GM12891 (cell line): ENCODE data around the gene MRPL10.
"Not testable (repeated sequence)": the region's sequence is repeated elsewhere in the genome, so short reads cannot be mapped to it uniquely, and the experiment has no call there.

Experiments
- DNase-seq: peaks from one replicate; pipeline ENCODE4 v3.0.0; 2011; ENCODE audit warnings: low spot score; ENCODE audit not compliant: insufficient read length
- FAIRE-seq: peaks from 2 replicates; lab custom pipeline; 2011; peaks lifted over from hg19 to GRCh38; lab: Jason Lieb, UNC
- PAX5 ChIP-seq: IDR thresholded peaks from 2 replicates; pipeline ENCODE4 v1.6.1; 2011; ENCODE audit warnings: low read length, moderate library complexity, mild to moderate bottlenecking; ENCODE audit not compliant: insufficient read depth, severe bottlenecking
- POLR2A ChIP-seq: IDR thresholded peaks from 2 replicates; pipeline ENCODE4 v1.6.1; 2011; ENCODE audit warnings: low read depth, low read length, control low read depth
- POLR2AphosphoS5 ChIP-seq: IDR thresholded peaks from 2 replicates; pipeline ENCODE4 v1.6.1; 2011; ENCODE audit warnings: low read depth, low read length, control low read depth
- POU2F2 ChIP-seq: IDR thresholded peaks from 2 replicates; pipeline ENCODE4 v1.6.1; 2011; ENCODE audit warnings: low read depth, mild to moderate bottlenecking, control low read depth, low read length, moderate library complexity
- SPI1 ChIP-seq: IDR thresholded peaks from 2 replicates; pipeline ENCODE4 v1.6.1; 2011; ENCODE audit warnings: low read depth, low read length, control low read depth
- TAF1 ChIP-seq: IDR thresholded peaks from 2 replicates; pipeline ENCODE4 v1.6.1; 2011; ENCODE audit warnings: low read depth, low read length, control low read depth

The MRPL10 gene

DNA sequence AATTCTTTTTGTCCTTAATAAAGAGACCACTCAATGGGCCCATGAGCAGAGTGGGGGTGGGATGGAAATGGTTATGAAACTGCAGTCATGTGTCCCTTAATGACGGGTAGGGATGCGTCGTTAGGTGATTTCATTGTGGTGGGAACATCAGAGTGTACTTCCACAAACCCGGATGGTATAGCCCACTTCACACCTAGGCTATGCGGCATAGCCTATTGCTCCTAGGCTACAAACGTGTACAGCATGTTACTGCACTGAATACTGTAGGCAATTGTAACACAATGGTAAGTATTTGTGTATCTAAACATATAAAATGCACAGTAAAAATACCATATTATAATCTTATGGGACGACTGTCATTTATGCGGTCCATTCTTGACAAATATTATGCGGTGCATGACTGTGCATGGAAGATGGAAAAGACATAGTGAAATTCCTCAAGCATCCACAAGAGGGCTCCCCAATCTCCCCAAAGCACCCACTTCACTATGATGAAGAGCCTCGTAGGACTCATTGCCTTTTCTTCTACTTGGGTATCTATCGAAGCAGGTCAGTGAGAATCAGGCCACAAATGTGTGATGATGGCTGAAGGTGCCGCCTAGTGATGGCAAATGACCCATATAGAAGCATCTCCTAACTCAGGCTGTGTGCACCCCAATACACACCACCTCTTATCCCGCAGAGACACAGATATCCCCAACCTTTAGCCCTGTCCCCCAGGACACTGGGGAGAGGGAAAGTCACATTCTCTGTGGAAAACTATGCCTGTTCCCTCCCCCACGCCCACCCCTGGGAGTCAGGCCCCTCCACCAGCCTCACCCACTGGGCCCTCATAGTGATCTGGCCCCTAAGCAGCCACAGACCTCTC lies 54.8 kb downstream of the MRPL10 start:
- peak; percentile 59 for DNase-seq
- TF ChIP-seq SPI1, result no peak
- no peak for TF ChIP-seq PAX5
- no peak for TF ChIP-seq TAF1
- TF ChIP-seq POU2F2, result no peak
- no peak for TF ChIP-seq POLR2AphosphoS5
- no peak for TF ChIP-seq POLR2A
- peak; percentile 82 for FAIRE-seq

DNA sequence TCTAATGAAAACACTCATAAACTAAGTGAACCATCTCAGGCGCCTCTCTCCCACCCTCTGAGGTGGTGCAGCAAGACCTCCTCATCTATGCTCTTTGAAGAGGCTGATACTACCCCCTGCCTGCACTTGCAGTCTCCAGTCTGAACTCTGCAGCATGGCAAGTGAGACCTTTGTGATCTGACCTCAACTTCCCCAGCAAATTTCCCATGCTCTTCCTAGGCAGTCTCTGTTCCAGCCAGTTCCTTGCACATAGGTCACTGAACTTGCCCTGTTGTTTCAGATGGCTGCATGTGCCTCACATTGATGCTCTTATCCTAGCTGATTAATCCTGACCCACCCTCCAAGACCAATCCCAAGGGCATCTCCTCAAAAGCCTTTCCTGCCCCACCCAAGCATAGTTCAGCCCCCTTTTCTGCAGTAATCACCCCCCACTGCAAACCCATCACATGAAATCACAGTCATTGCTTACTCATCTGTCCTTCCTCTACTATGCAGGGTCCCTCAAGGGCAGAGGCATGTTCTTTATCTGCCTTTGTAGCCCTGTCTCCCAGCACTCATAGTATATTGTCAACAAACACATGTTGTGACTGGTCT lies 56.3 kb downstream of the MRPL10 start:
- DNase-seq, result no peak
- no peak for TF ChIP-seq PAX5
- no peak for TF ChIP-seq POU2F2
- no peak for TF ChIP-seq POLR2A
- TF ChIP-seq POLR2AphosphoS5, result no peak
- TF ChIP-seq SPI1, result no peak
- no peak for TF ChIP-seq TAF1
- FAIRE-seq, result no peak

DNA sequence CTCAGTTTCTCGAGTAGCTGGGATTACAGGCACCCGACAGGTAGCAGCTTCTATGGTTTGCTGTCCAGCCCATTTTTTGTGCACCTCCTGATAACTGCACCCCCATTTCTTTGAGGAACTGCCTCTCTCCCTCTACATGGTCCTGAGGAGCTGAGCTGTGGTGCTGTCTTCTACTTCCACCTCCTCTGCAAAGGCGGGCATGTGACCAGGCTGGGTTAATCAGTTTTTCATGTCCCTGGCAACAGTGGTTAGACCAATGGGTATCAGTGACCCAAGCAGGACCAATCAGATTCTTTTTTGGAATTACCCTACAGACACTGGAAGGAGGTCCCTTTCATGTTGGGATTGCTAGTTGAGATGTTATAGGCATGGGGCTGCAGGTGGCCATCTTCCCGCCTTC lies 57.0 kb downstream of the MRPL10 start:
- TF ChIP-seq POU2F2, result no peak
- TF ChIP-seq PAX5, result no peak
- TF ChIP-seq POLR2AphosphoS5, result no peak
- TF ChIP-seq TAF1, result no peak
- TF ChIP-seq SPI1, result no peak
- no peak for TF ChIP-seq POLR2A
- no peak for FAIRE-seq

DNA sequence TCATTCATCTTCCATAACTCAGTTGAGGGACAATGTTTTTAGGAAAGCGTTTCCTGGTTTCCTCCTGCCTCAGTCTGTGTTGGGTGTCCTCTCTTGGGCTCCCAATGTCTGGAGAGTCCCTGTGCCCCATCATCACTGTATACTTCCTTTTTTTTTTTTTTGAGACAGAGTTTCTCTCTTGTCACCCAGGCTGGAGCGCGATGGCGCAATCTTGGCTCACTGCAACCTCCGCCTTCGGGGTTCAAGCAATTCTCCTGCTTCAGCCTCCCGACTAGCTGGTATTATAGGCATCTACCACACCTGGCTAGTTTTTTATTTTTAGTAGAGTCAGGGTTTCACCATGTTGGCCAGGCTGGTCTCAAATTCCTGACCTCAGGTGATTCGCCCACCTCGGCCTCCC lies 57.7 kb downstream of the MRPL10 start:
- DNase-seq, FAIRE-seq: not testable (repeated sequence)

More for the DNA sequence above, 57.0 kb downstream of the MRPL10 start:
- no peak for DNase-seq
